PC-9 (cell line): ENCODE results near the gene UNC13D. TPM values are rescaled to one million over a fixed set of nuclear protein-coding genes. Genes with fewer than 3 reads are reported as not detected.

Experiments
- BruUV-seq: library from RNA; stranded (reverse); fragments of 400-500 nt; replicated peaks from 2 replicates; lab custom pipeline; 2021; lab: Mats Ljungman, UMichigan
- CTCF ChIA-PET: fragments of 300-600 bp; sonication (Branson Sonifier 250); formaldehyde crosslinking; loops from one replicate; lab custom pipeline; 2022; ENCODE audit warnings: antibody characterized with exemption; lab: Charles Lee
- POLR2A ChIA-PET: fragments of 300-600 bp; sonication (Branson Sonifier 250); formaldehyde crosslinking; loops from one replicate; lab custom pipeline; 2022; ENCODE audit warnings: antibody characterized with exemption; ENCODE audit not compliant: unreplicated experiment; lab: Charles Lee
- DNase-seq, 2 experiments: peaks; one replicate each; pipeline versions ENCODE4 v3.0.0 to v3.0.0-alpha.2; 2015 to 2022; ENCODE audit warnings: mixed read lengths in 1 of 2
- H2AFZ ChIP-seq: fragments of 200-600 bp; sonication (generic); 2 replicates; pipeline ENCODE4 v1.8.1; 2017; ENCODE audit warnings: antibody characterized with exemption
- H3F3A ChIP-seq: fragments of 200-600 bp; sonication (generic); 2 replicates; pipeline ENCODE4 v1.8.1; 2017; ENCODE audit warnings: antibody characterized with exemption, mild to moderate bottlenecking, low read depth; ENCODE audit not compliant: insufficient read depth
- H3K27ac ChIP-seq: fragments of 200-600 bp; sonication (generic); 2 replicates; pipeline ENCODE4 v1.6.1; 2016; ENCODE audit warnings: mixed run types
- H3K27me3 ChIP-seq: fragments of 200-600 bp; sonication (generic); 2 replicates; pipeline ENCODE4 v1.6.1; 2016; ENCODE audit warnings: low read depth, mixed run types; ENCODE audit not compliant: insufficient read depth
- H3K36me3 ChIP-seq: fragments of 200-600 bp; sonication (generic); 2 replicates; pipeline ENCODE4 v1.6.1; 2016; ENCODE audit warnings: low read depth, mixed run types
- H3K4me1 ChIP-seq: fragments of 200-600 bp; sonication (generic); replicated peaks from 2 replicates; pipeline ENCODE4 v1.6.1; 2016; ENCODE audit warnings: mixed run types; ENCODE audit not compliant: insufficient read depth
- H3K4me2 ChIP-seq: fragments of 200-600 bp; sonication (generic); 2 replicates; pipeline ENCODE4 v1.6.1; 2017; ENCODE audit warnings: mixed run types
- H3K4me3 ChIP-seq: fragments of 200-600 bp; sonication (generic); 2 replicates; pipeline ENCODE4 v1.6.1; 2016; ENCODE audit warnings: mixed run types
- H3K79me2 ChIP-seq: fragments of 200-600 bp; sonication (generic); 2 replicates; pipeline ENCODE4 v1.6.1; 2017; ENCODE audit warnings: low read depth, mixed run types
- H3K9me2 ChIP-seq: fragments of 200-600 bp; sonication (generic); 2 replicates; pipeline ENCODE4 v1.8.1; 2017; ENCODE audit warnings: mild to moderate bottlenecking; ENCODE audit not compliant: insufficient read depth
- H3K9me3 ChIP-seq: fragments of 200-600 bp; sonication (generic); 2 replicates; pipeline ENCODE4 v1.8.1; 2016; ENCODE audit warnings: low read depth; ENCODE audit not compliant: insufficient read depth
- H4K20me1 ChIP-seq: fragments of 200-600 bp; sonication (generic); 2 replicates; pipeline ENCODE4 v1.8.1; 2017; ENCODE audit not compliant: insufficient read depth
- EZH2 ChIP-seq: fragments of 200-600 bp; sonication (generic); IDR thresholded peaks from 2 replicates; pipeline ENCODE4 v1.8.0; 2017; ENCODE audit warnings: antibody characterized with exemption, low read depth
- intact Hi-C: fragments of 100-400 bp; cut with micrococcal nuclease; formaldehyde crosslinking; loops from one replicate; pipeline ENCODE4 v1.10.0; 2022; ENCODE audit not compliant: unreplicated experiment
- total RNA-seq: library from RNA; stranded (reverse); gene quantifications from 2 replicates; pipeline ENCODE4 v1.2.3, GENCODE V29; 2021
- TF ChIP-seq, protein P1 (sequence below): fragments of 200-600 bp; sonication (generic); conservative IDR thresholded peaks from 2 replicates; pipeline ENCODE4 v1.6.1; 2017; ENCODE audit warnings: mixed run types, antibody characterized with exemption, mild to moderate bottlenecking, moderate library complexity

UNC13D gene
- total RNA-seq, 1 experiment from 2014 or later: 94.4 TPM

DNA sequence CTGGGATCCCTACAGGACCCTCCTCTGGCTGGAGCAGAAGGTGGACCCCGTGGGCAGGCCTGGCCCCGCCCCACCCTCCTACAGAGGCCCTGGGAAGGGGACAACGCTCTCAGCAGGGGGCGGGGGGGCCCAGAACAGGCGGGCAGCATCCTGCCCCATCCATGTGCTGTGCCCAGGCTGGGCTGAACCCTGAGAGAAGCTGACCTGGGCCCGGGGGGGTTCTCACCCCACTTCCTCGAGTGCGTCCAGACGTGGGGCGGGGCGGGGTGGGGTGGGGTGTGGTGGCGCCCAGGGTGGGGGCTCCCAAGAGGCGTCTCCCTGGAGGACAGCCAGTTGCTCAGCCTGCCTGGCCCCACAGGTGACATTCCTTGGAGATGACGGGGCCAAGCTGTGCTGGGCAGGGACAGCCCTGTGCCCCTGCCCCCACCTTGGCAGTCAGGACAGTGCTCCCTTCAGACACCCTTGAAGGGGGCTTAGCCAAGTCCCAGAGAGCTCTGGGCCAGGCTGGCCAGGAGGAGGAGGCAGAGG lies 390 bp upstream of the UNC13D start:
- no TSS peak for BruUV-seq
- DNase-seq: peak; percentile 92 to 95
- TF ChIP-seq, protein P1, sequence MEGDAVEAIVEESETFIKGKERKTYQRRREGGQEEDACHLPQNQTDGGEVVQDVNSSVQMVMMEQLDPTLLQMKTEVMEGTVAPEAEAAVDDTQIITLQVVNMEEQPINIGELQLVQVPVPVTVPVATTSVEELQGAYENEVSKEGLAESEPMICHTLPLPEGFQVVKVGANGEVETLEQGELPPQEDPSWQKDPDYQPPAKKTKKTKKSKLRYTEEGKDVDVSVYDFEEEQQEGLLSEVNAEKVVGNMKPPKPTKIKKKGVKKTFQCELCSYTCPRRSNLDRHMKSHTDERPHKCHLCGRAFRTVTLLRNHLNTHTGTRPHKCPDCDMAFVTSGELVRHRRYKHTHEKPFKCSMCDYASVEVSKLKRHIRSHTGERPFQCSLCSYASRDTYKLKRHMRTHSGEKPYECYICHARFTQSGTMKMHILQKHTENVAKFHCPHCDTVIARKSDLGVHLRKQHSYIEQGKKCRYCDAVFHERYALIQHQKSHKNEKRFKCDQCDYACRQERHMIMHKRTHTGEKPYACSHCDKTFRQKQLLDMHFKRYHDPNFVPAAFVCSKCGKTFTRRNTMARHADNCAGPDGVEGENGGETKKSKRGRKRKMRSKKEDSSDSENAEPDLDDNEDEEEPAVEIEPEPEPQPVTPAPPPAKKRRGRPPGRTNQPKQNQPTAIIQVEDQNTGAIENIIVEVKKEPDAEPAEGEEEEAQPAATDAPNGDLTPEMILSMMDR: no peak
- no peak for TF ChIP-seq EZH2
- H3K36me3 ChIP-seq: peaks cover 15% of the 10 kb centered on the region; the same call in 1 of the 2 replicates
- H3K79me2 ChIP-seq: no peaks in the 10 kb centered on the region
- peaks cover 30% of the 10 kb centered on the region for H3F3A ChIP-seq
- POLR2A ChIA-PET: interaction anchor here (0.5 to 2.4 kb wide), 9 partner anchors 11 to 199 kb away, joined by 3 to 24 read pairs (median 4); partner anchors contain the start of gene WBP2
- no peaks in the 10 kb centered on the region for H3K27me3 ChIP-seq
- peaks cover 51% of the 10 kb centered on the region for H3K4me1 ChIP-seq
- H3K4me2 ChIP-seq: peak overlapping the region; percentile 79
- peak overlapping the region; percentile 96 for H3K27ac ChIP-seq
- peak overlapping the region; percentile 54 for H3K4me3 ChIP-seq
- no peaks in the 10 kb centered on the region for H3K9me3 ChIP-seq
- intact Hi-C loops: loop anchor here (1.0 to 5.0 kb wide), 6 partner anchors 11 to 138 kb away; partner anchors contain the start of genes TRIM47, TRIM65, UNK and WBP2
- no peak overlapping the region for H2AFZ ChIP-seq
- CTCF ChIA-PET: interaction anchor here (0.6 to 1.9 kb wide), 5 partner anchors 28 to 214 kb away, joined by 3 to 7 read pairs (median 5); no protein-coding TSS in a partner anchor
- H3K9me2 ChIP-seq: no peaks in the 10 kb centered on the region
- H4K20me1 ChIP-seq: no peaks in the 10 kb centered on the region

- H3K4me2 ChIP-seq: peak overlapping the region; percentile 79
Observed at GRCh38 chr17:75842963-75843576, 1.1 kb downstream of the UNC13D start.

GRCh38 chr17:75842411-75842810 lies 1.8 kb downstream of the UNC13D start:
- TF ChIP-seq, protein P1: no peak
- TF ChIP-seq EZH2: no peak
- ChIA-PET CTCF (no interaction called here), POLR2A (no interaction called here)
- peaks cover 42% of the 10 kb centered on the region for H3K4me1 ChIP-seq
- no peaks in the 10 kb centered on the region for H4K20me1 ChIP-seq
- no TSS peak for BruUV-seq
- H3K4me2 ChIP-seq: no peak overlapping the region
- H3K9me3 ChIP-seq: no peaks in the 10 kb centered on the region
- no peaks in the 10 kb centered on the region for H3K79me2 ChIP-seq
- intact Hi-C loops: no loop called here
- H3K36me3 ChIP-seq: peaks cover 6% of the 10 kb centered on the region; the same call in 1 of the 2 replicates
- no peaks in the 10 kb centered on the region for H3K27me3 ChIP-seq
- H3K4me3 ChIP-seq: no peak overlapping the region
- no peaks in the 10 kb centered on the region for H3K9me2 ChIP-seq
- no peak for DNase-seq
- peaks cover 26% of the 10 kb centered on the region for H3F3A ChIP-seq
- H2AFZ ChIP-seq: no peak overlapping the region
- no peak overlapping the region for H3K27ac ChIP-seq

More at GRCh38 chr17:75842963-75843576, 1.1 kb downstream of the UNC13D start:
- peaks cover 49% of the 10 kb centered on the region for H3K4me1 ChIP-seq
- no peak for DNase-seq
- no peaks in the 10 kb centered on the region for H3K79me2 ChIP-seq
- TF ChIP-seq, protein P1: no peak
- no peak for TF ChIP-seq EZH2
- no peak overlapping the region for H2AFZ ChIP-seq
- H3F3A ChIP-seq: peaks cover 30% of the 10 kb centered on the region
- no TSS peak for BruUV-seq
- no peaks in the 10 kb centered on the region for H3K9me3 ChIP-seq
- ChIA-PET POLR2A (no interaction called here), CTCF (interaction anchor here (0.7 to 1.0 kb wide), 2 partner anchors 32 to 94 kb away, joined by 3 read pairs; no protein-coding TSS in a partner anchor)
- peak overlapping the region; percentile 54; the same call in 1 of the 2 replicates for H3K4me3 ChIP-seq
- intact Hi-C loops: no loop called here
- no peaks in the 10 kb centered on the region for H3K9me2 ChIP-seq
- H3K27ac ChIP-seq: no peak overlapping the region
- no peaks in the 10 kb centered on the region for H3K27me3 ChIP-seq
- H4K20me1 ChIP-seq: no peaks in the 10 kb centered on the region
- H3K36me3 ChIP-seq: peaks cover 8% of the 10 kb centered on the region; the same call in 1 of the 2 replicates
